NK-92 (cell line): ENCODE measurements around the gene ZNF672.
"Not testable (repeated sequence)": the region's sequence is repeated elsewhere in the genome, so short reads cannot be mapped to it uniquely, and the experiment has no call there.

Experiments
- DNase-seq: peaks from one replicate; lab custom pipeline; 2025; ENCODE audit not compliant: unreplicated experiment; lab: John Stamatoyannopoulos, UW

The ZNF672 gene

GRCh38 chr1:248837781-248838356 lies at the start of gene ZNF672:
ZNF672 (plus strand) TSS chr1:248838224; CDS start chr1:248847275, 9,051 bp downstream.
- peak; percentile 66 for DNase-seq

GRCh38 chr1:248788327-248788726 lies 49.7 kb upstream of the ZNF672 start:
- no peak for DNase-seq

GRCh38 chr1:248789337-248789736 lies 48.7 kb upstream of the ZNF672 start:
- DNase-seq, result not testable (repeated sequence)

GRCh38 chr1:248790456-248790855 lies 47.6 kb upstream of the ZNF672 start:
- no peak for DNase-seq

- no peak for DNase-seq
Measured at GRCh38 chr1:248791010-248791409, 47.0 kb upstream of the ZNF672 start.

GRCh38 chr1:248792342-248792741 lies 45.7 kb upstream of the ZNF672 start:
- DNase-seq, result no peak

- DNase-seq, result no peak
Measured at GRCh38 chr1:248793592-248793991, 44.4 kb upstream of the ZNF672 start.

GRCh38 chr1:248794663-248795062 lies 43.4 kb upstream of the ZNF672 start:
- DNase-seq, result not testable (repeated sequence)

GRCh38 chr1:248798791-248799190 lies 39.2 kb upstream of the ZNF672 start:
- DNase-seq, result no peak

GRCh38 chr1:248800459-248800858 lies 37.6 kb upstream of the ZNF672 start:
- no peak for DNase-seq

GRCh38 chr1:248802454-248802853 lies 35.6 kb upstream of the ZNF672 start:
- DNase-seq, result no peak

GRCh38 chr1:248803501-248803900 lies 34.5 kb upstream of the ZNF672 start:
- not testable (repeated sequence) for DNase-seq

GRCh38 chr1:248804771-248805681 lies 33.0 kb upstream of the ZNF672 start:
- no peak for DNase-seq

GRCh38 chr1:248805876-248806275 lies 32.1 kb upstream of the ZNF672 start:
- no peak for DNase-seq

- DNase-seq, result no peak
Measured at GRCh38 chr1:248807067-248807737, 30.8 kb upstream of the ZNF672 start.

- DNase-seq, result no peak
Measured at GRCh38 chr1:248808876-248809275, 29.1 kb upstream of the ZNF672 start.

- no peak for DNase-seq
Measured at GRCh38 chr1:248810000-248810726, 27.9 kb upstream of the ZNF672 start.

- DNase-seq, result no peak
Measured at GRCh38 chr1:248810727-248811513, 27.1 kb upstream of the ZNF672 start.

- DNase-seq, result no peak
Measured at GRCh38 chr1:248811514-248812490, 26.2 kb upstream of the ZNF672 start.
